ACHN (cell line): ENCODE data around the gene TTC3.
A peak's percentile ranks its signal among the peaks of the same experiment; 100 is the strongest.
"Not testable (repeated sequence)": the region's sequence is repeated elsewhere in the genome, so short reads cannot be mapped to it uniquely, and the experiment has no call there.

Experiments used
- DNase-seq: peaks from one replicate; pipeline ENCODE4 v3.0.0-alpha.2; 2015
- in situ Hi-C: cut with HindIII; loops from 2 replicates; pipeline ENCODE4 v1.10.0; 2017; ENCODE audit warnings: low sequenced_read_pairs, low pct_ligation_motif_present, low pct_unique_long_range_greater_than_20kb

The TTC3 gene

DNA sequence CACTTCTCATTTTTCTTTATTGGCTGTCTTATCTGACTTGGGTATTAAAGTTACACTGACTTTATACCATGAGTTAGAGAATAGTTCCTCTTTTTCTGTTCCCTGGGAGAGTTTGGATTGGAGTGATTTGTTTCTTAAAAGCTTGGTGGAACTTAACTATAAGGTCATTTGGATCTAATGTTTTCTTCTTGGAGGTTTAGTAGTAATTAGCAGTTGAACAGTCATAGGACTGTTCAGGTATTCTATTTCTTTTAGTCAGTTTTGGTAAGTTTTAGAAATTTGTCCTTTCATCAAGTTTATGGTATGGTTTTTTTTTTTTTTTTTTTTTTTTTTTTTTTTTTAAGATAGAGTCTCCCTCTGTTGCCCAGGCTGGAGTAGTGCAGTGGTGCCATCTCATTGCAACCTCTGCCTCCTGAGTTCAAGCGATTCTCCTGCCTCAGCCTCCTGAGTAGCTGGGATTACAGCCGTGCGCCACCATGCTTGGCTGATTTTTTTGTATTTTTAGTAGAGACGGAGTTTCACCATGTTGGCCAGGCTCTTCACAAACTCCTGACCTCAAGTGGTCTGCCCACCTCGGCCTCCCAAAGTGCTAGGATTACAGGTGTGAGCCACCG lies 6.3 kb downstream of the TTC3 start:
- DNase-seq: peak; percentile 39
- in situ Hi-C loops: no loop called here

DNA sequence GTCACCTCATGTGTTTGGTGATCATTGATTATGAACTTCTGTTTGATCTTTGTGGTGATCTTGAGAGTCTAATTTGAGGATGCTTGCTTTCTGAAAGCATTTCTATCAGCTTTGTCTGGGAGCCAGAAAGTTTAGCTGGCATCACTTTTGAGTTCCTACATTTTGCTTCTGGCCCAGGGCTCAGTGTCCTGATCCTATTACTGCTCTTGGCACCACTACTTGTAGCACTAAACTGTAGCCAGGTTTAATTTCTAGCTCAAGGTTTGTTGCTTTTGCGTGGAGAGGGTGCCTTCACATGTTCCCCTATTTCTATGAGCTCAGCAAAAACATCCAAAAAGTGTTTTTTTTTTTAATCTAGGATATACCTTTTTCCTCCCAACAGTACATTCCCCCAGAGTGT lies 9.3 kb downstream of the TTC3 start:
- in situ Hi-C loops: no loop called here
- DNase-seq: no peak

DNA sequence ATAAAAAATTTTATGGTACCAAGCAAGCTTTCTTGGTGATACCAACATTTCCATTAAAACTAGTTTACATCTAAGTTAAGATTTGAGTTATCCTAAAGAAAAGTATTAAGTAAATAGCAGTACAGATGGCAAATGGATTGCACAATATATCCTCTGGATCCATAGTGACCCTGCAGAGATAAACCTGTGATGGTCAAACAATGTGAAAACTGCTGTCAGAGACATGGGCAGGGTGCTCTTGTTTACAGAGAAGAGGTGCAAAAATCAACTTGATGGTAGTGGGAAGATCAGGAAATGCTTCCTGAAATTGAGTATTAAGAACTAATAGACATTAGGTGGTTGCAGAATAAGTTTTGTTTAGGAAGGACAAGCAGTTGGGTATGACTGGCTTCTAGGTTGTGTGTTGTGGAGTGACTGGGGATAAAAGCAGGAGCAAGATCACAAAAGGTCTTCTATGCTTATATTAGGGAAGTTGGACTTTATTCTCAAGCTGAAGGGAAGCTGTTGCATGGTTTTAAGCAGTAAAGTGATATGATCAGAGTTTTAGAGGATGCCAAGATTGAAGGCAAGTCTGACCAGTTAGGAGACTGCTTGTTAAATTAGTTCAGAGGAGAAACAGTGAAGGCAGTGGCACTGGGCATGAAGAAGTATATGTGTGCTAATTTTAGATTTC lies 9.9 kb downstream of the TTC3 start:
- no peak for DNase-seq
- in situ Hi-C loops: no loop called here

DNA sequence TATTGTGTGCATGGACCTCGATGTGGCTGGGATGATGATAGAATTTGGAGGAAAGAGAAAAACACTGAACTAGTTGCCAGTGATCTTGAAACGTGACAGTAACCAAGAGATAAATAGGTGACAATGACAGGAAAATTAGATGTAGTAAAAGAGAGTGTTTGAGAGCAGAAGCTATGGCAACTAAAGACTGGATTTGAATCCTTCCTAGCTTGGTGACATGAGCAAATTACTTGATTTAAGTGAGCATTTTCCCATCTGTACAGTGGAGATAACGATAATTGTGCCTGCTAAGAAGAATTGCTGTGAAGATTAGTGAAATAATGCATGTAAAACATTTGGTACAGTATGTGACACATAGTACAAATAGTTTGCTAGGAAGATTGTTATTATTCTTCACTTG lies 12.7 kb downstream of the TTC3 start:
- DNase-seq: no peak
- in situ Hi-C loops: no loop called here

DNA sequence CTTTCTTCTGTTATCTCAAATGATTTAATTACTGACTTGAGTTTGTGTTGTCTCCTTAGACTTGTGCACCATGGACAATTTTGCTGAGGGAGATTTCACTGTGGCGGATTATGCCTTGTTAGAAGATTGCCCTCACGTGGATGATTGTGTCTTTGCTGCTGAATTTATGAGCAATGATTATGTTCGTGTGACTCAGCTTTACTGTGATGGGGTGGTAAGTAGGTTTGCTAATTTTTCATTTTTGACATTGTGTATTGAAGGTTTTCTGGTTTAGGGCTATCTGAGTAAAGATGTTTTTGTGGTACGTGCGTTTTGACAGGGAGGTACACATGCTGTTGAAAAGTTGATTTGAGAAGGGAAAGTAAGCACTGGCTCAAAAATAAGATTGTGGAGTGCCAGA lies 14.1 kb downstream of the TTC3 start:
- DNase-seq: peak; percentile 35

DNA sequence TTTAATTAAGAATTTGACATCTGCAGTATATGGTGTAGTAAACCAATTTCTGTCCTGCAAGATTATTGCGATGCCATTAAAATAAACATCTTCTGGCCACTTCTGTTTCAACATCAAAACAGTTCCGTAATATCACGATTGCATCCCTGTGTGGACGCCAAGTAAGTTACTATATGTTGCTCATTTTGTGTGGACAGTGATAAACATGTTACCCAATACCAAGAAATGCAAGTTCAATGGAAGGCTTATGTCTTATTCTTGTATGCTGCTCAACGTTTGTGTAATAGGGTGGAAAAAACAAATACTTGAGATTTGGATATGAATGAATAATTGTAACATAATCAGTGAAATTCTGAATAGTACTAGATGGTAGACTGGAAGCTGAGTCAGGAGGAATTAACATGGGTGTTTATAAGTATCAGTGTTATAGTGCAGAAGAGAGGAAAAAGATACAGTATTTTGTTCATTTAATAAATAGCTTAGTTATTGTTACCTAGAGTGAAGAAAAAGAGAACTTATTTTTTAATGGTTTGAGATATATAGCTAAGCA lies 15.2 kb downstream of the TTC3 start:
- DNase-seq: no peak
- in situ Hi-C loops: no loop called here

More for the DNA sequence above, 14.1 kb downstream of the TTC3 start:
- in situ Hi-C loops: no loop called here

DNA sequence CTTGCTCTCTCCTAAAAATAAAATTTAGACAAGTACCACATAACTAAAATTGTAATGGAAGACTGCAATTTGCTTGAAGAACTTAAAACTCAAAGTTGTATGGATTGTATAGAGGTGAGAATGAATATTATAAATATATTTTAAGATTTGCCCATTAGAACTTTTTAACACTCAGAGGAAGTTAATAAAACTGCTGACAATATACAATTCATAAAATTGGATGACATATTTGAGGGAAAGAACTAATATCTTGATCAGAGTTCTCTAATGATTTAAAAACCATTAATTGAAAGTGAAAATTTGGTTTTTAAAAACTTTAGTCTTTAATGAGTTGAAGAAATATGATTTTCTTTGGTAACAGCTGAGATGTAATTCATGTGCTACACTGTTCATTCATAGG lies 20.9 kb downstream of the TTC3 start:
- no peak for DNase-seq
- in situ Hi-C loops: no loop called here

DNA sequence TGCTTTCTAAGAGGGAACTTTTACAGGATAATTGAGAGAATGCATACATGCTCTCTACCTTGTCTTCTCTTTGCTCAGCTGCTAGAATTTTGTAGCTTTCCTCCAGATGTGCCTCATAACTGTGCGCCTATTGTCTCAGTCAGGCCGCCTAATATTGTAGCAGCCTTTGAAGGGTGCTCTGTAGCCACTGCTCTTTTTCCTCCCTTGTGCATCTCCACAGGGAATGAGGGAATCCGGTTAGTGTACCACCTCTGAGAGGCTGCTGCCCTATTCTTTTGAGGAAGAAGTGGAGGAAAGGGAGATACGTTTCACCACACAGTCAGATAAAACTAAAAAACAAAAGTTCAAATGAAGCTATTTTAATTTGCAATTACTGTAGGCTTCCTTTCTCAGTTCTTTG lies 22.8 kb downstream of the TTC3 start:
- in situ Hi-C loops: no loop called here

DNA sequence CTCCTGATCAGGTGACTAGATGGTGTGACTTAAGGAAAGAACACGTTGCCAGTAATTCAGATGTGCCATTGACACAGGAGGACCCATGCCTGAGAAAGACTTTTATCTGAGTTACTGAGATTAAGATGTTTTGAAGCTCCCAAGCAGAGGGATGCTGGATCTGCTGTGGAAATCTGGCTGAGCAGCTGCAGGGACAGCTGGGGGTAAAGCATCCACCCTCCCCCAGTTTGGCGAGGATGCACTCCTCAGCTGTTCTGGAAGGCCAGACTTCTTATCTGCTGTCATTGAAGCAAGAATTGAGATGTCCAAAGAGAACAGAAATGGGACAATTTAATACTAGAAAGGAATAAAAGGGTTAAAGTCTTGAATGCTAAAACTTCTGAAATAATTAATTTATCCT lies 25.7 kb downstream of the TTC3 start:
- in situ Hi-C loops: no loop called here

More for the DNA sequence above, 22.8 kb downstream of the TTC3 start:
- no peak for DNase-seq

DNA sequence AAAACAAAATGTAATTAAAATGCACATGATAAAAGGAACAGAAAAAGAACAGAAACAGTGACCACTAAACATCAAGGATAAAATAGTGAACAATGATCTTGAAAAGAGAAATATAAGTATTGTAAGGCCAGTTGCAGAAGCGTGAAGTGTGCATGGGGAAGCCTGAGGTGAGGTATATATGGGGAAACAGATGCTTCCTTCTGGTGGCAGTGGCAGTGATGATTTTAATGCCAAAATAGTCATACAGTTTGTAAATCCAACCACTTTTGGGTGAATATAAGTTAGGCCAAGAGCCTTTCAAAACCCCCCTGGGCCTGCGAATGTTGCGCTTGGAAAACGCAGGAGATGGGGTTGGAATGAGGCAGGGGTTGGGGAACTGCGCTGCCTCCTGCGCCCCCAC lies 27.3 kb downstream of the TTC3 start:
- in situ Hi-C loops: no loop called here
- DNase-seq: no peak

More for the DNA sequence above, 25.7 kb downstream of the TTC3 start:
- no peak for DNase-seq

DNA sequence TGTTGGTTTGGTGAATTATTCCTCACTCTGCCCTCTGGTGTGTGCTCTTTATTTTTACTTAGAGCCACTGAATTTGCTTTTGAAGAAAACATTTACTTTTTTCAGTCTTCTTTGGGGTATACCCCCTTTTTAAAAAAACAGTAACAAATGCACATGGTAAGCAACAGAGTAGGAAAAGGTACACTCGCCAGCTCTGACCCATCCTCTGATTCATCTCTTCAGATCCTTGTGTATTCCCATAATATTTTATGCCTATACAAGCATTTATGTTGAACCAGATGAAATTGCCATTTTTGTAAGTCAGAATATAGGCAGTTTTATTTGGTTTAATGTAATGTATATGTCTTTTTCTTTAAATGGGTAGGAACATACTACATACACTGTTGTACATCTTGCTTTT lies 28.3 kb downstream of the TTC3 start:
- no peak for DNase-seq
- in situ Hi-C loops: no loop called here

DNA sequence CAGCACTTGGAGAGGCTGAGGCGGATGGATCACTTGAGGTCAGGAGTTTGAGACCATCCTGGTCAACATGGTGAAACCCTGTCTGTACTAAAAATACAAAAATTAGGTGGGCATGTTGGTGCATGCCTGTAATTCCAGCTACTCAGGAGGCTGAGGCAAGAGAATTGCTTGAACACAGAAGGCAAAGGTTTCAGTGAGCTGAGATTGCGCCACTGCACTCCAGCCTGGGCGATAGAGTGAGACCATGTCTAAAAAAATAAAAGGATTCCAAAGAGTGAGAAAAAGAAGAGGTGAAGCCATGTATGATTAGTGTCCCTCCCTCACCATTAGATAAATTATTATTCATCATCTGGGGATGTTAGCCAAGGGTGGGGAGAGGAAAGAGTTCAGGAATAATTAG lies 29.7 kb downstream of the TTC3 start:
- DNase-seq, in situ Hi-C loops: not testable (repeated sequence)

DNA sequence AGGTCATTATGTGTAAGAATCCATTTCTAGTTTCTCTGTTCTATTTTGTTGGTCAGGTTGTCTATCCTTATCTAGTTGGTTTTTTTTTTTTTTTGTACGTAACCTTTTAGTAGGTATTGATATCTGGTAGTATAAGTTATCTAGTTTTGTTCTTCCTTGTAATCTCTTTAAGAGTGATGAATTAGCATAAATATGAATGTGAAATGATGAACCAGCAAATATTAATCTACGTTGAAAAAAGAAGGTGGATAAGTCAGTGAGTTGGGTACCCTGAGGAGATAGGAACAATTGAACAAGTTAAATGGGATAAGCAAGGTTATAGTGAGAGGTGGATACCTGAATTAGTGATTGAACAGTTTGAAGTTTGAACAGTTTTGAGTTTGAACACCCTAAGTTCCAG lies 33.9 kb downstream of the TTC3 start:
- DNase-seq: no peak
- in situ Hi-C loops: no loop called here

DNA sequence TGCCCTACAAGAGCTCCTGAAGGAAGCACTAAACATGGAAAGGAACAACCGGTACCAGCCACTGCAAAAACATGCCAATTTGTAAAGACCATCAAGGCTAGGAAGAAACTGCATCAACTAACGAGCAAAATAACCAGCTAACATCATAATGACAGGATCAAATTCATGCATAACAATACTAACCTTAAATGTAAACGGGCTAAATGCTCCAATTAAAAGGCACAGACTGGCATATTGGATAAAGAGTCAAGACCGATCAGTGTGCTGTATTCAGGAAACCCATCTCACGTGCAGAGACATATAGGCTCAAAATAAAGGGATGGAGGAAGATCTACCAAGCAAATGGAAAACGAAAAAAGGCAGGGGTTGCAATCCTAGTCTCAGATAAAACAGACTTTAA lies 38.0 kb downstream of the TTC3 start:
- DNase-seq, in situ Hi-C loops: not testable (repeated sequence)

DNA sequence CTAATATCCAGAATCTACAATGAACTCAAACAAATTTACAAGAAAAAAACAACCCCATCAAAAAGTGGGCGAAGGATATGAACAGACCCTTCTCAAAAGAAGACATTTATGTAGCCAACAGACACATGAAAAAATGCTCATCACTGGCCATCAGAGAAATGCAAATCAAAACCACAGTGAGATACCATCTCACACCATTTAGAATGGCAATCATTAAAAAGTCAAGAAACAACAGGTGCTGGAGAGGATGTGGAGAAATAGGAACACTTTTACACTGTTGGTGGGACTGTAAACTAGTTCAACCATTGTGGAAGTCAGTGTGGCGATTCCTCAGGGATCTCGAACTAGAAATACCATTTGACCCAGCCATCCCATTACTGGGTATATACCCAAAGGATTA lies 41.2 kb downstream of the TTC3 start:
- DNase-seq, in situ Hi-C loops: not testable (repeated sequence)

DNA sequence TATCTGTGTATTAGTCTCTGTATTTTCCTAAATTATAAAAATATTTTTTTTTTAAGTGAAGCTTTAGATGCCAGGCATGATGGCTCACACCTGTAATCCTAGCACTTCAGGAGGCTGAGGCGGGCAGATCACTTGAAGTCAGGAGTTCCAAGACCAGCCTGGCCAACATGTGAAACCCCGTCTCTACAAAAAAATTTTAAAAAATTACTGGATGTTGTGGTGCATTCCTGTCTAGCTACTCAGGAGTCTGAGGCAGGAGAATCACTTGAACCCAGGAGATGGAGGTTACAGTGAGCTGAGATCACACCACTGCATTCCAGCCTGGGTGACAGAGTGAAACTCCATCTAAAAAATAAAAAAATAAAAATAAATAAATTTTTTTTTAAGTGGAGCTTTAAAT lies 43.4 kb downstream of the TTC3 start:
- in situ Hi-C loops, DNase-seq: not testable (repeated sequence)

DNA sequence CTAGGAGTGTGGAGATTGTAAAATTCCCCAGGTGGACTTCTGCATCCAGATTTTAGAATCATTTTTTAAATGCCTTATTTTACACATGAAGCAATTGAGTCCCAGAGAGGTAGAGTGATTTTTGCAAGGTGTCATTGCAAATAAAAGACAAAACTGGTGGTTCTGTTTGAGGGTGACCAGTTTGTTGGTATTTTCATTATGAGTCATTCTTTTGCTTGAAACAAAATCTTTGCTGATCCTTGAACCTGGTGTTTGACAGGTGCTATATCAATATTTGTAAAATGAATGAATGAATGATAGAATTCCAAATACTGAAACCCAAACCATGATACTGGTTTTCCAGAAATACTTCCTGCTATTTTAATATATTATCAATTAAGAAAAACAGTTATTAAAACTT lies 44.1 kb downstream of the TTC3 start:
- in situ Hi-C loops: no loop called here
- DNase-seq: no peak

DNA sequence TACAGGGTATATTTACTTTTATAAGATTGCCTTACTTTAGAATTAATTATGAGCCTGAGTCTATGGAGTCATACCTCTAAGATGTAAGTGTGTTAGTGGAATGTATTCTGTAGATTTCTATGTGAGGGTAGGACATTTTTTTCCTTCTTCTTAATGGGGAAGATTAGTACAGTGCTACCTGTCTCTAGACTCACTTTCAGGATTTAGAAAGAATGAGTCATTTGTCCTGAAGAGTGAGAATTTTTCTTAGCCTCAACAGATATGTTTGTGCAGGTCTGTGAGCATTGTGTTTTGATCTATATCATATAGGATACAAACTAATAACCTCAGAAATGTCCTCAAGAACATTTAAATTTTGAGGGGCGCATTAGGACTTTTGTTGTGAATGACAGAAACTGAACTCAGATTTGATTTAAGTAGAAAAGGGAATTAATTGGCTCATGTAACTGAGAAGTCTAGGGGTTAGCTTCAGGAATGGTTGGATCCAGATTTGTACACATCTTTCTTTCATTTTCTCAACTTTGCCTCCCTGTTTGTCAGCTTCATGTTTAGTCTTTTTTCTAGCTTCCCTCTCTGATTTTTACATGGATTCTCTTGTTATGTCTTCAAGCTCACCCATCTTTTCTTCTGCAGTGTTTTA lies 45.3 kb downstream of the TTC3 start:
- no peak for DNase-seq
- in situ Hi-C loops: no loop called here

DNA sequence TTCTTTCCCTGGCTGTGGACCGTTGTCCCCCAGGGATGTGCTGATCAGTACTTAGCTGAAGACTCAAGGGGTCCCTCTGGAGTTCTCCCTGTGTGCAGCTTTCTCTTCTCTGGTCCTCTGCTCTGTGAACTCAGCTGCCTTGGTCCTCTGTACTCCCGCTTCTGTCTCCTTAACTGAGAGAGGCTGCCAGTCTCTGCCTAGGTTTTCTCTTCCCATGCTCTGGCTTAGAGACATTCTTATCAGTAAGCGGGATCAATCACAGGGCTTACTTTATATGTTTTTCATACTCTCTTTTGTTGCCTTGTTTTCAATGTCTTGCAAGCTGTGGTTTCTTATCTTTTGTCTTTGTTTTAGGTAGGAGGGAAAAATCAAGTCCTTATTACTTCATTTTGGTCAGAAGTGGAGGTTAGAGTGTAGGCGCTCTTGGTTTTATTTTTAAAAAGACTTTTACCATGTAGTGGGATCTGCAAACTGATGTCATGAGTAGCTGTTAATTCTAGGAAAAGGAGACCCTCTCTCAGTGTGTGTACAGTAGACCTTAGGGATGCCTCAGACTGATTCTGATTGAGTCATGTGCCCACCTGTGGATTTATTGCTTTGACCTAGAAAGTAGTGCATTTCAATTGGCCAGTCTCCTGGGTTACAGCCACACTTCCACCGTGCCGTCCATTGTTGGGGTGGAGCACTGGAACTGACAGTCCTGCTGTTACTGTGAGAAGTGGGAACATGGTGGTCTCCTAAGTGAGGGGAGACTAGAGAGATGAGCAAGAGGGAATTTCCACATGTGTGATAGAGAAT lies 46.6 kb downstream of the TTC3 start:
- in situ Hi-C loops: no loop called here
- DNase-seq: no peak
